H1 (cell line): Measurements from ENCODE around the gene PRKN. TPM values are rescaled to one million over a fixed set of nuclear protein-coding genes. Genes with fewer than 3 reads are reported as not detected.

Experiments
- CTCF ChIA-PET: fragments of 300-600 bp; sonication (Branson Sonifier 250); formaldehyde crosslinking; loops from one replicate; lab custom pipeline; 2021; ENCODE audit not compliant: partially characterized antibody; lab: Charles Lee
- POLR2A ChIA-PET: fragments of 300-600 bp; sonication (Branson Sonifier 250); formaldehyde crosslinking; loops from one replicate; lab custom pipeline; 2021; ENCODE audit warnings: inconsistent platforms; ENCODE audit not compliant: partially characterized antibody; lab: Charles Lee
- DNase-seq, 2 experiments: peaks; one replicate each; pipeline versions ENCODE4 v3.0.0 to v3.0.0-alpha.2; 2010 to 2022; ENCODE audit warnings: low spot score in 2 of 2, low read depth in 1 of 2, mixed read lengths in 1 of 2
- FAIRE-seq: peaks from 2 replicates; lab custom pipeline; 2011; peaks lifted over from hg19 to GRCh38; lab: Jason Lieb, UNC
- H2AFZ ChIP-seq: 2 replicates; pipeline ENCODE4 v1.8.1; 2012; ENCODE audit warnings: low read length, inconsistent platforms
- H2AK5ac ChIP-seq: 2 replicates; pipeline ENCODE4 v1.6.1; 2013; ENCODE audit warnings: low read depth, low read length
- H2BK120ac ChIP-seq: replicated peaks from 2 replicates; pipeline ENCODE3; 2013; ENCODE audit warnings: low read depth, low read length, inconsistent platforms
- H2BK12ac ChIP-seq: 2 replicates; pipeline ENCODE4 v1.6.1; 2013; ENCODE audit warnings: low read depth, low read length
- H2BK15ac ChIP-seq: 2 replicates; pipeline ENCODE4 v1.6.1; 2013; ENCODE audit warnings: low read length
- H2BK20ac ChIP-seq: 2 replicates; pipeline ENCODE4 v1.6.1; 2013; ENCODE audit warnings: low read length
- H2BK5ac ChIP-seq: 2 replicates; pipeline ENCODE4 v1.6.1; 2013; ENCODE audit warnings: low read depth, low read length
- H3K14ac ChIP-seq: 2 replicates; pipeline ENCODE4 v1.6.1; 2013; ENCODE audit warnings: inconsistent platforms; ENCODE audit not compliant: insufficient read length
- H3K18ac ChIP-seq: 2 replicates; pipeline ENCODE4 v1.6.1; 2013; ENCODE audit warnings: low read length; ENCODE audit errors: extremely low read depth
- H3K23ac ChIP-seq: 2 replicates; pipeline ENCODE4 v1.6.1; 2013; ENCODE audit warnings: inconsistent platforms; ENCODE audit not compliant: insufficient read length
- H3K23me2 ChIP-seq: 2 replicates; pipeline ENCODE4 v1.6.1; 2013; ENCODE audit warnings: low read depth, low read length
- H3K27ac ChIP-seq: 2 replicates; pipeline ENCODE4 v1.6.1; 2011; ENCODE audit warnings: low read depth, low read length, inconsistent platforms
- H3K27me3 ChIP-seq, 4 experiments: replicated peaks in 1 of 4; 1 replicate in 1 of 4; 2 replicates in 3 of 4; pipeline versions ENCODE4 v1.6.1 to v1.8.1; 2011 to 2013; ENCODE audit warnings: low read length in 3 of 4, mild to moderate bottlenecking in 3 of 4, inconsistent platforms in 2 of 4, mixed read lengths in 2 of 4, moderate library complexity in 1 of 4; ENCODE audit not compliant: control insufficient read depth in 3 of 4, insufficient read depth in 3 of 4; ENCODE audit errors: extremely low read depth in 1 of 4
- H3K36me3 ChIP-seq, 4 experiments: 2 replicates each; pipeline versions ENCODE4 v1.6.1 to v1.8.1; 2011 to 2013; ENCODE audit warnings: mild to moderate bottlenecking in 4 of 4, low read length in 3 of 4, moderate library complexity in 2 of 4, control low read depth in 1 of 4, inconsistent platforms in 1 of 4; ENCODE audit not compliant: insufficient read depth in 4 of 4, control insufficient read depth in 2 of 4
- H3K4ac ChIP-seq: replicated peaks from 2 replicates; pipeline ENCODE3; 2013; ENCODE audit warnings: low read length, low read depth, mixed read lengths, inconsistent platforms; ENCODE audit not compliant: insufficient read length
- H3K4me1 ChIP-seq, 4 experiments: replicated peaks in 1 of 4; 1 replicate in 1 of 4; 2 replicates in 3 of 4; pipeline versions ENCODE4 v1.6.1 to v1.8.1; 2011 to 2013; ENCODE audit warnings: low read length in 3 of 4, inconsistent platforms in 2 of 4, mixed read lengths in 1 of 4; ENCODE audit not compliant: insufficient read depth in 4 of 4, control insufficient read depth in 3 of 4
- H3K4me2 ChIP-seq, 2 experiments: 2 replicates each; pipeline versions ENCODE4 v1.6.1 to v1.8.1; 2011 to 2013; ENCODE audit warnings: low read depth in 2 of 2, low read length in 2 of 2, control low read depth in 1 of 2, inconsistent platforms in 1 of 2, mild to moderate bottlenecking in 1 of 2; ENCODE audit not compliant: insufficient read depth in 1 of 2
- H3K4me3 ChIP-seq, 4 experiments: fragments of 200-600, 300-600 bp in 1 of 4; sonication (generic), shearing (Covaris generic), sonication (Bioruptor Twin) in 1 of 4; 2 replicates each; pipeline versions ENCODE4 v1.5.1 to v1.8.1; 2011 to 2016; ENCODE audit warnings: low read length in 4 of 4, low read depth in 3 of 4, control low read depth in 2 of 4, inconsistent platforms in 2 of 4, mild to moderate bottlenecking in 2 of 4, mixed read lengths in 1 of 4, moderate library complexity in 1 of 4; ENCODE audit not compliant: insufficient read depth in 2 of 4; ENCODE audit errors: extremely low read depth in 1 of 4
- H3K56ac ChIP-seq: replicated peaks from 2 replicates; pipeline ENCODE3; 2013; ENCODE audit warnings: low read depth, mild to moderate bottlenecking, mixed read lengths, low read length, inconsistent platforms; ENCODE audit not compliant: insufficient read length
- H3K79me1 ChIP-seq: 2 replicates; pipeline ENCODE4 v1.6.1; 2013; ENCODE audit warnings: low read depth, low read length, control low read depth
- H3K79me2 ChIP-seq, 2 experiments: 2 replicates each; pipeline versions ENCODE4 v1.6.1 to v1.8.1; 2012 to 2013; ENCODE audit warnings: low read length in 2 of 2, mild to moderate bottlenecking in 2 of 2, inconsistent platforms in 1 of 2; ENCODE audit not compliant: insufficient read depth in 2 of 2, control insufficient read depth in 1 of 2
- H3K9ac ChIP-seq, 4 experiments: replicated peaks in 1 of 4; 1 replicate in 1 of 4; 2 replicates in 3 of 4; pipeline versions ENCODE4 v1.6.1 to v1.8.1; 2011 to 2013; ENCODE audit warnings: low read depth in 3 of 4, low read length in 3 of 4, control low read depth in 2 of 4, mild to moderate bottlenecking in 2 of 4, moderate library complexity in 2 of 4, inconsistent platforms in 1 of 4; ENCODE audit errors: extremely low read depth in 1 of 4
- H3K9me3 ChIP-seq, 2 experiments: 2 replicates each; pipeline versions ENCODE4 v1.6.1 to v1.8.1; 2012 to 2013; ENCODE audit warnings: mild to moderate bottlenecking in 2 of 2, moderate library complexity in 2 of 2, control low read depth in 1 of 2, inconsistent platforms in 1 of 2, low read depth in 1 of 2, low read length in 1 of 2, mixed read lengths in 1 of 2; ENCODE audit not compliant: insufficient read depth in 2 of 2
- H4K20me1 ChIP-seq, 2 experiments: replicated peaks in 1 of 2; 2 replicates each; pipeline versions ENCODE3 to v1.8.1; 2011 to 2013; ENCODE audit warnings: inconsistent platforms in 2 of 2, low read length in 2 of 2, mild to moderate bottlenecking in 1 of 2; ENCODE audit not compliant: insufficient read depth in 2 of 2, control insufficient read depth in 1 of 2
- H4K5ac ChIP-seq: 2 replicates; pipeline ENCODE4 v1.6.1; 2013; ENCODE audit warnings: low read length, low read depth, mixed read lengths, inconsistent platforms; ENCODE audit not compliant: insufficient read length
- H4K8ac ChIP-seq: 2 replicates; pipeline ENCODE4 v1.8.0; 2013; ENCODE audit warnings: mild to moderate bottlenecking, moderate library complexity, low read length, inconsistent platforms; ENCODE audit not compliant: insufficient read depth; ENCODE audit errors: extremely low read depth
- H4K91ac ChIP-seq: replicated peaks from 2 replicates; pipeline ENCODE3; 2013; ENCODE audit warnings: low read length, mixed read lengths, inconsistent platforms; ENCODE audit not compliant: insufficient read length
- ATF2 ChIP-seq: IDR thresholded peaks from 2 replicates; pipeline ENCODE4 v1.6.1; 2012; ENCODE audit warnings: low read length, inconsistent platforms
- FOSL1 ChIP-seq: IDR thresholded peaks from 2 replicates; pipeline ENCODE4 v1.6.1; 2011; ENCODE audit warnings: mild to moderate bottlenecking, low read depth, low read length, moderate library complexity; ENCODE audit not compliant: insufficient read depth
- KDM1A ChIP-seq: fragments of 200-600, 300-600 bp; sonication (generic); IDR thresholded peaks from 2 replicates; pipeline ENCODE4 v1.7.1; 2016; ENCODE audit warnings: mild to moderate bottlenecking, low read length, borderline replicate concordance
- NANOG ChIP-seq: IDR thresholded peaks from 2 replicates; pipeline ENCODE4 v1.6.1; 2011; ENCODE audit warnings: low read length, low read depth, mild to moderate bottlenecking, inconsistent platforms; ENCODE audit not compliant: insufficient read depth, poor library complexity, severe bottlenecking
- NRF1 ChIP-seq: IDR thresholded peaks from 2 replicates; pipeline ENCODE4 v1.6.1; 2011; ENCODE audit warnings: mild to moderate bottlenecking, low read depth, low read length, improper control_type of control experiment
- RXRA ChIP-seq: IDR thresholded peaks from 2 replicates; pipeline ENCODE4 v1.6.1; 2011; ENCODE audit warnings: low read depth, mild to moderate bottlenecking, low read length, moderate library complexity; ENCODE audit not compliant: insufficient read depth
- TBP ChIP-seq: IDR thresholded peaks from 2 replicates; pipeline ENCODE4 v1.6.1; 2011; ENCODE audit warnings: low read depth, low read length, improper control_type of control experiment
- ZNF274 ChIP-seq: IDR thresholded peaks from 2 replicates; pipeline ENCODE4 v1.7.0; 2012; ENCODE audit warnings: low read length, borderline replicate concordance; ENCODE audit errors: extremely low read depth
- WGBS, 2 experiments: shearing (Covaris generic) in 1 of 2; methylation state at CpG; one replicate each; pipeline versions ENCODE4 v1.1.6 to v1.1.7; 2013 to 2015; ENCODE audit warnings: low lambda C conversion rate in 2 of 2, mixed read lengths in 2 of 2, inconsistent platforms in 1 of 2, low coverage in 1 of 2, missing lambda C conversion rate in 1 of 2; ENCODE audit not compliant: insufficient replicate concordance in 2 of 2, insufficient coverage in 1 of 2, insufficient read length in 1 of 2; ENCODE audit errors: extremely low coverage in 1 of 2, missing lambda C conversion rate in 1 of 2; 5-methylcytosine and 5-hydroxymethylcytosine counted together
- polyA plus RNA-seq, 7 experiments: library from polyadenylated mRNA; depleted of rRNA in 3 of 7; stranded (reverse) in 5 of 7; unstranded in 2 of 7; fragments of >200 nt in 5 of 7; fragments of 200-250 nt in 2 of 7; gene quantifications; 1 replicate in 5 of 7; 2 replicates in 1 of 7; 4 replicates in 1 of 7; pipeline versions ENCODE4 v1.2.1 to v1.2.3, GENCODE V29; 2011 to 2013; ENCODE audit warnings: missing spikeins in 2 of 7, mixed read lengths in 2 of 7
- total RNA-seq: library from RNA; stranded (reverse); fragmentation: NEBNext Ultra II Directional; extraction: Animal tissue kit (Norgen Biotek cat#: 25700); gene quantifications from 2 replicates; pipeline ENCODE4 v1.2.1, GENCODE V29; 2021

PRKN gene
- total and polyA plus RNA-seq, 2 of the 8 experiments (the other 6 are each of a cell fraction or from before 2014, with no cell fraction given): 0.13 to 0.29 TPM

- Histone ChIP-seq H3K4ac (no peak overlapping the region), H4K91ac (no peak overlapping the region), H3K36me3 (no peaks in the 10 kb centered on the region), H4K8ac (no peak overlapping the region), H2AFZ (no peak overlapping the region), H2BK120ac (no peak overlapping the region), H3K27ac (no peak overlapping the region), H2BK5ac (no peak overlapping the region), H2BK15ac (no peak overlapping the region), H4K20me1 (peaks cover 0 to 1% of the 10 kb centered on the region in 2 experiments), H3K4me3 (no peak overlapping the region), H2AK5ac (no peak overlapping the region), H3K79me1 (no peaks in the 10 kb centered on the region), H3K27me3 (no peaks in the 10 kb centered on the region), H3K23ac (no peak overlapping the region), H3K18ac (no peak overlapping the region)
- WGBS, 2 experiments: 96% methylated on average over 7 of the region's 7 CpGs; no CpG with 5 or more reads in 1 of the 2 experiments
- no peak for TF ChIP-seq KDM1A
- no peak for TF ChIP-seq FOSL1
- no peak for TF ChIP-seq ZNF274
- no peak for TF ChIP-seq NANOG
- TF ChIP-seq ATF2: no peak
- no peak for TF ChIP-seq RXRA
- no peak for TF ChIP-seq TBP
- no peak for TF ChIP-seq NRF1
- TF ChIP-seq, all 59 proteins: peak for 0
- H3K23me2 ChIP-seq: no peaks in the 10 kb centered on the region
- ChIA-PET CTCF (no interaction called here), POLR2A (no interaction called here)
- no peak overlapping the region for H3K56ac ChIP-seq
- H4K5ac ChIP-seq: no peak overlapping the region
- no peak overlapping the region for H2BK12ac ChIP-seq
- DNase-seq: no peak
- no peaks in the 10 kb centered on the region for H3K79me2 ChIP-seq
- no peaks in the 10 kb centered on the region for H3K9me3 ChIP-seq
- H3K9ac ChIP-seq: no peak overlapping the region
- H2BK20ac ChIP-seq: no peak overlapping the region
- H3K14ac ChIP-seq: no peak overlapping the region
- no peaks in the 10 kb centered on the region for H3K4me1 ChIP-seq
- H3K4me2 ChIP-seq: no peak overlapping the region
- no peak for FAIRE-seq
These were observed 249.3 kb downstream of the PRKN start for GRCh38 chr6:162478192-162478671.
